Tibial nerve (tissue), 4 donors: ENCODE data around the gene LRRC10B. TPM values are rescaled to one million over a fixed set of nuclear protein-coding genes. Genes with fewer than 3 reads are reported as not detected.

Experiments used
- DNase-seq, 2 donors: peaks; one replicate each; pipeline ENCODE4 v3.0.0-alpha.2; 2019; ENCODE audit warnings: low spot score in 2 of 2
- H3K27ac ChIP-seq, 4 donors: fragments of 200-600 bp; sonication (generic) in 3 of 4; one replicate each; pipeline ENCODE4 v1.5.1; 2017 to 2019; ENCODE audit warnings: mild to moderate bottlenecking in 1 of 4
- H3K27me3 ChIP-seq, 2 donors: fragments of 200-600 bp; sonication (generic) in 1 of 2; one replicate each; pipeline versions ENCODE4 v1.5.1 to v1.6.0; 2017 to 2019
- H3K36me3 ChIP-seq, 3 donors: fragments of 200-600 bp; sonication (generic); one replicate each; pipeline ENCODE4 v1.5.1; 2018 to 2019
- H3K4me1 ChIP-seq, 4 donors: fragments of 200-600 bp; sonication (generic) in 3 of 4; one replicate each; pipeline ENCODE4 v1.5.1; 2017 to 2019
- H3K4me3 ChIP-seq, 4 donors: fragments of 200-600 bp; sonication (generic) in 3 of 4; one replicate each; pipeline ENCODE4 v1.5.1; 2017 to 2019; ENCODE audit warnings: mild to moderate bottlenecking in 1 of 4, moderate library complexity in 1 of 4
- H3K9me3 ChIP-seq, 4 donors: fragments of 200-600 bp; sonication (generic) in 3 of 4; one replicate each; pipeline ENCODE4 v1.5.1; 2017 to 2019
- EP300 ChIP-seq, 2 donors: sonication (generic); formaldehyde crosslinking; IDR thresholded peaks; one replicate each; pipeline ENCODE4 v1.6.1; 2017; ENCODE audit warnings: antibody characterized with exemption in 2 of 2, mild to moderate bottlenecking in 1 of 2
- POLR2A ChIP-seq, 2 donors: fragments of 450-650 bp; IDR thresholded peaks; one replicate each; pipeline ENCODE4 v1.6.1; 2017; ENCODE audit warnings: antibody characterized with exemption in 2 of 2, mild to moderate bottlenecking in 2 of 2, moderate library complexity in 2 of 2
- WGBS, 2 donors: methylation state at CpG; one replicate each; pipeline ENCODE4 v1.1.5; 2018; 5-methylcytosine and 5-hydroxymethylcytosine counted together
- total RNA-seq, 4 donors: library from RNA; depleted of rRNA; stranded (reverse); fragments of >200 nt; gene quantifications; one replicate each; pipeline ENCODE4 v1.1.0, GENCODE V29; 2016
- TF ChIP-seq, protein P1 (sequence below), 5 experiments: fragments of 200-600 bp in 3 of 5; fragments of 450-650 bp in 2 of 5; sonication (generic) in 3 of 5; IDR thresholded peaks; one replicate each; pipeline ENCODE4 v1.5.1; 2016 to 2019; ENCODE audit warnings: antibody characterized with exemption in 5 of 5, mild to moderate bottlenecking in 3 of 5, moderate library complexity in 2 of 5

LRRC10B gene
- total RNA-seq, 4 donors from 2014 or later, result 0.21 to 3.6 (median 1.0) TPM

GRCh38 chr11:61541598-61541997 is 33.0 kb downstream of the LRRC10B start:
- peaks cover 0 to 12% (median 0%) of the 10 kb centered on the region in 4 donors for H3K4me1 ChIP-seq
- TF ChIP-seq, protein P1, sequence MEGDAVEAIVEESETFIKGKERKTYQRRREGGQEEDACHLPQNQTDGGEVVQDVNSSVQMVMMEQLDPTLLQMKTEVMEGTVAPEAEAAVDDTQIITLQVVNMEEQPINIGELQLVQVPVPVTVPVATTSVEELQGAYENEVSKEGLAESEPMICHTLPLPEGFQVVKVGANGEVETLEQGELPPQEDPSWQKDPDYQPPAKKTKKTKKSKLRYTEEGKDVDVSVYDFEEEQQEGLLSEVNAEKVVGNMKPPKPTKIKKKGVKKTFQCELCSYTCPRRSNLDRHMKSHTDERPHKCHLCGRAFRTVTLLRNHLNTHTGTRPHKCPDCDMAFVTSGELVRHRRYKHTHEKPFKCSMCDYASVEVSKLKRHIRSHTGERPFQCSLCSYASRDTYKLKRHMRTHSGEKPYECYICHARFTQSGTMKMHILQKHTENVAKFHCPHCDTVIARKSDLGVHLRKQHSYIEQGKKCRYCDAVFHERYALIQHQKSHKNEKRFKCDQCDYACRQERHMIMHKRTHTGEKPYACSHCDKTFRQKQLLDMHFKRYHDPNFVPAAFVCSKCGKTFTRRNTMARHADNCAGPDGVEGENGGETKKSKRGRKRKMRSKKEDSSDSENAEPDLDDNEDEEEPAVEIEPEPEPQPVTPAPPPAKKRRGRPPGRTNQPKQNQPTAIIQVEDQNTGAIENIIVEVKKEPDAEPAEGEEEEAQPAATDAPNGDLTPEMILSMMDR (IDR thresholded peaks at IDR 0.05), result no peak
- TF ChIP-seq POLR2A (IDR thresholded peaks at IDR 0.05) (no peak), EP300 (IDR thresholded peaks at IDR 0.05) (no peak)
- no peak overlapping the region for H3K27ac ChIP-seq
- no peak overlapping the region for H3K4me3 ChIP-seq
- no peaks in the 10 kb centered on the region for H3K36me3 ChIP-seq
- 26 to 28% methylated on average over 3 of the region's 3 CpGs for WGBS, 2 donors
- no peak for DNase-seq
- H3K27me3 ChIP-seq, result peaks cover 0 to 45% of the 10 kb centered on the region in 2 donors
- H3K9me3 ChIP-seq, result no peaks in the 10 kb centered on the region

DNA sequence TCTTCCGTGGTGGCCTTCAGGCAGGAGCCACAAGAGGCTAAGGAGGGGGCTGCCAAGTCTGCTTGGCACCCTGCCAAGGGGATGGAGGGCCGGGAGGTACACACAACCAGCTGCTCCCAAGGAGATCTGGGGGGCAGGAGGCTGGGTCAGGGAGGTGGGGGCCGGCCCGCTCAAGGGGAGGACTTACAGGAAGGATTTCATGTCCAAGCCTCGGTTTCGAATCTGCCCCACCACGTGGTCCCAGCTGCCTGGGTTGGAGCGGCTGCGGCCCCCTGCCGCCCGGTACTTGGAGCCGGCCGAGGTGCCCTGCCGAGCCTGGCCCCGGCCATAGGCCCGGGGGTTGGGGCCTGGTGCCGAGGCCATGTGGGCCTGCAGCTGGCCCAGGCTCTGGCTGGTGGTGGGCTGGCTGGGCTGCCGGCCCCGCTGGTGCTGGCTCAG is 33.5 kb downstream of the LRRC10B start:
- TF ChIP-seq, protein P1 (IDR thresholded peaks at IDR 0.05), result no peak
- TF ChIP-seq POLR2A (IDR thresholded peaks at IDR 0.05) (no peak), EP300 (IDR thresholded peaks at IDR 0.05) (no peak)
- peaks cover 0 to 49% of the 10 kb centered on the region in 2 donors for H3K27me3 ChIP-seq
- peaks cover 0 to 12% (median 0%) of the 10 kb centered on the region in 4 donors for H3K4me1 ChIP-seq
- DNase-seq, result no peak
- no peak overlapping the region for H3K4me3 ChIP-seq
- 22 to 38% methylated on average over 17 of the region's 19 CpGs for WGBS, 2 donors
- H3K27ac ChIP-seq, result no peak overlapping the region
- H3K36me3 ChIP-seq, result no peaks in the 10 kb centered on the region
- H3K9me3 ChIP-seq, result no peaks in the 10 kb centered on the region

DNA sequence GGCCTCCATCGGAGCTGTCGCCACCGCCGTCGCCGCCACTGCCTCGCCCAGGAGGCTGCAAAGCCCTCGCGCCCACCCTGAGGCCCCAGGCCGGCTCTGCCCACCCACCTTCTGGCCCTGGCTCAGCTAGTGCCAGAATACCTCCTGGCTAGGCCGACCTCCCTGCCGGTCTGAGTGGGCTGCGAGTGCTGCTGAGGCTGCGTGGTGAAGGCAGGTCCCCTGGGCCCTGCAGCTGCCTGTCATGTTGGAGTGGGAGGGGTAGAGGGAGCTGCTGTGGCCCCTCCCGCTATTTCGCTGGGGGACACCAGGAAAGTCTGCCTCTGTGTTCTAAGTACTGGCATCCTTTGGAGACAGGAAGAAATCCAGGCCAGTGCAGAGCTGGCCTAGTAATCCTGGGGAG is 34.2 kb downstream of the LRRC10B start:
- Histone ChIP-seq H3K27ac (no peak overlapping the region), H3K4me1 (peaks cover 0 to 12% (median 0%) of the 10 kb centered on the region in 4 donors), H3K4me3 (no peak overlapping the region), H3K36me3 (no peaks in the 10 kb centered on the region), H3K9me3 (no peaks in the 10 kb centered on the region), H3K27me3 (peaks cover 0 to 46% of the 10 kb centered on the region in 2 donors)
- TF ChIP-seq EP300 (IDR thresholded peaks at IDR 0.05) (no peak), POLR2A (IDR thresholded peaks at IDR 0.05) (no peak)
- TF ChIP-seq, protein P1 (IDR thresholded peaks at IDR 0.05), result no peak
- DNase-seq, result no peak
- 70 to 77% methylated on average over 13 to 16 of the region's 16 CpGs for WGBS, 2 donors

- DNase-seq, result no peak
- no peak for TF ChIP-seq EP300 (IDR thresholded peaks at IDR 0.05)
- TF ChIP-seq, protein P1 (IDR thresholded peaks at IDR 0.05), result no peak
- no peak for TF ChIP-seq POLR2A (IDR thresholded peaks at IDR 0.05)
- H3K36me3 ChIP-seq, result no peaks in the 10 kb centered on the region
- WGBS, 2 donors, result 92 to 93% methylated on average over 4 of the region's 4 CpGs
- H3K27ac ChIP-seq, result no peak overlapping the region
- peaks cover 0 to 12% (median 0%) of the 10 kb centered on the region in 4 donors for H3K4me1 ChIP-seq
- H3K4me3 ChIP-seq, result no peak overlapping the region
- no peaks in the 10 kb centered on the region for H3K9me3 ChIP-seq
- H3K27me3 ChIP-seq, result peaks cover 0 to 45% of the 10 kb centered on the region in 2 donors
Observed at GRCh38 chr11:61543606-61544306, 35.2 kb downstream of the LRRC10B start.

DNA sequence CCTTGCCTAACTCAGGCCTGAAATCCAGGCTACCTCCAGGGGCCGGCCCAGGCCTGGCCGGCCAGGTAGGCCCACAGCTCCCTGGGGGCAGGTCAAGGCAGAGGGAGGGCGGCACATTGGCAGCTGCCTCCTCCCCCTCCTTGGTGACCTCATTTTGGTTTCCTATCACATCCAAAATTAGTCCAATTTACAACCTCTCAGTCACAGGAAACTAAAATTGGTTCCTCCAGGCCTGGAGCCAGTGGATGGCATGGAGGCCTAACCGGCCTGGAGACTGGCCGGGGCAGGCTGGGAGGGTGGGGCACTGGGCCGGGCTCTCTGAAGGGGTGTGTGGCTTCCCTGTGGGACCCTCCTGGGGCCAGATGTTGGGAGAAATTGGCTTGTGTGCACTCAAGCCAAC is 35.9 kb downstream of the LRRC10B start:
- TF ChIP-seq, protein P1 (IDR thresholded peaks at IDR 0.05), result no peak
- no peak for TF ChIP-seq EP300 (IDR thresholded peaks at IDR 0.05)
- no peak for TF ChIP-seq POLR2A (IDR thresholded peaks at IDR 0.05)
- peaks cover 0 to 46% of the 10 kb centered on the region in 2 donors for H3K27me3 ChIP-seq
- H3K9me3 ChIP-seq, result no peaks in the 10 kb centered on the region
- no peak for DNase-seq
- H3K4me3 ChIP-seq, result no peak overlapping the region
- no peak overlapping the region for H3K27ac ChIP-seq
- no peaks in the 10 kb centered on the region for H3K36me3 ChIP-seq
- 90 to 93% methylated on average over 5 to 6 of the region's 6 CpGs for WGBS, 2 donors
- H3K4me1 ChIP-seq, result peaks cover 0 to 12% (median 0%) of the 10 kb centered on the region in 4 donors
